IMR-90 (cell line): ENCODE measurements around the gene CHD6. TPM values are rescaled to one million over a fixed set of nuclear protein-coding genes. Genes with fewer than 3 reads are reported as not detected.

Experiments
- ATAC-seq: fragments of 200-7000 bp; cut with Tn5 transposase; 2 replicates; pipeline ENCODE4 v1.9.1; 2020; ENCODE audit warnings: low read depth, mild to moderate bottlenecking, moderate library complexity
- BruUV-seq: library from RNA; stranded (reverse); fragments of 400-500 nt; replicated peaks from 2 replicates; lab custom pipeline; 2021; lab: Mats Ljungman, UMichigan
- CTCF ChIA-PET: fragments of 300-600 bp; formaldehyde crosslinking; extraction: SDS; loops from one replicate; lab custom pipeline; 2021; ENCODE audit warnings: antibody characterized with exemption; lab: Yijun Ruan, JAX
- POLR2A ChIA-PET: fragments of 300-600 bp; sonication (Branson Sonifier 250); formaldehyde crosslinking; loops from one replicate; lab custom pipeline; 2022; ENCODE audit warnings: antibody characterized with exemption; ENCODE audit not compliant: unreplicated experiment; lab: Charles Lee
- DNase-seq: peaks from one replicate; pipeline ENCODE4 v3.0.0; 2013
- H2AFZ ChIP-seq: replicated peaks from 2 replicates; pipeline ENCODE3; 2013; ENCODE audit warnings: low read length, mild to moderate bottlenecking; ENCODE audit not compliant: poor library complexity
- H2AK5ac ChIP-seq: 2 replicates; pipeline ENCODE4 v1.6.1; 2013; ENCODE audit warnings: low read depth, low read length, inconsistent platforms
- H2AK9ac ChIP-seq: replicated peaks from 2 replicates; pipeline ENCODE3; 2013; ENCODE audit warnings: mild to moderate bottlenecking, low read depth, low read length, moderate library complexity; ENCODE audit not compliant: poor library complexity
- H2BK120ac ChIP-seq: 2 replicates; pipeline ENCODE4 v1.6.1; 2013; ENCODE audit warnings: low read depth, low read length, inconsistent platforms
- H2BK15ac ChIP-seq: 3 replicates; pipeline ENCODE4 v1.6.1; 2013; ENCODE audit warnings: low read depth, low read length, inconsistent platforms
- H2BK20ac ChIP-seq: 2 replicates; pipeline ENCODE4 v1.6.1; 2013; ENCODE audit warnings: low read depth, mild to moderate bottlenecking, inconsistent platforms, low read length, moderate library complexity
- H2BK5ac ChIP-seq: 2 replicates; pipeline ENCODE4 v1.6.1; 2013; ENCODE audit warnings: mild to moderate bottlenecking, low read depth, low read length, inconsistent platforms; ENCODE audit not compliant: poor library complexity, severe bottlenecking
- H3K14ac ChIP-seq: replicated peaks from 2 replicates; pipeline ENCODE4 v1.6.1; 2013; ENCODE audit warnings: low read depth, low read length, inconsistent platforms
- H3K18ac ChIP-seq: 2 replicates; pipeline ENCODE4 v1.6.1; 2013; ENCODE audit warnings: low read depth, low read length, control low read depth
- H3K23ac ChIP-seq: 2 replicates; pipeline ENCODE4 v1.6.1; 2013; ENCODE audit warnings: low read depth, low read length, inconsistent platforms
- H3K27ac ChIP-seq: 2 replicates; pipeline ENCODE4 v1.5.1; 2013; ENCODE audit warnings: mild to moderate bottlenecking, control low read depth, low read length; ENCODE audit not compliant: insufficient read depth
- H3K27me3 ChIP-seq: 2 replicates; pipeline ENCODE4 v1.6.1; 2013; ENCODE audit warnings: low read length; ENCODE audit not compliant: control insufficient read depth, insufficient read depth
- H3K36me3 ChIP-seq: 2 replicates; pipeline ENCODE4 v1.6.1; 2013; ENCODE audit warnings: low read length, mixed read lengths; ENCODE audit not compliant: control insufficient read depth, insufficient read depth
- H3K4ac ChIP-seq: 2 replicates; pipeline ENCODE4 v1.6.1; 2013; ENCODE audit warnings: low read depth, low read length, inconsistent platforms
- H3K4me1 ChIP-seq: 2 replicates; pipeline ENCODE4 v1.6.1; 2013; ENCODE audit warnings: low read length, mixed read lengths; ENCODE audit not compliant: control insufficient read depth, insufficient read depth
- H3K4me2 ChIP-seq: 2 replicates; pipeline ENCODE4 v1.6.1; 2013; ENCODE audit warnings: low read depth, mild to moderate bottlenecking, control low read depth, low read length, moderate library complexity
- H3K4me3 ChIP-seq: 2 replicates; pipeline ENCODE4 v1.5.1; 2013; ENCODE audit warnings: low read depth, mild to moderate bottlenecking, control low read depth, low read length, moderate library complexity; ENCODE audit not compliant: insufficient read depth
- H3K56ac ChIP-seq: 2 replicates; pipeline ENCODE4 v1.6.1; 2013; ENCODE audit warnings: low read length, inconsistent platforms; ENCODE audit not compliant: insufficient read depth; ENCODE audit errors: extremely low read depth
- H3K79me1 ChIP-seq, 2 experiments: 2 replicates each; pipeline ENCODE4 v1.6.1; 2013; ENCODE audit warnings: low read length in 2 of 2, inconsistent platforms in 1 of 2, low read depth in 1 of 2
- H3K9ac ChIP-seq: 2 replicates; pipeline ENCODE4 v1.6.1; 2013; ENCODE audit warnings: low read depth, low read length, control low read depth
- H3K9me1 ChIP-seq: 2 replicates; pipeline ENCODE4 v1.6.1; 2013; ENCODE audit warnings: low read length, inconsistent platforms; ENCODE audit not compliant: insufficient read depth
- H3K9me3 ChIP-seq: 2 replicates; pipeline ENCODE4 v1.6.1; 2013; ENCODE audit warnings: low read length; ENCODE audit not compliant: control insufficient read depth, insufficient read depth
- H4K20me1 ChIP-seq: 2 replicates; pipeline ENCODE4 v1.6.1; 2013; ENCODE audit warnings: low read length, inconsistent platforms; ENCODE audit not compliant: insufficient read depth
- H4K5ac ChIP-seq: 2 replicates; pipeline ENCODE4 v1.6.1; 2013; ENCODE audit warnings: mild to moderate bottlenecking, low read depth, low read length, control low read depth
- H4K8ac ChIP-seq, 2 experiments: 2 replicates each; pipeline ENCODE4 v1.6.1; 2013; ENCODE audit warnings: low read depth in 2 of 2, low read length in 2 of 2, control low read depth in 1 of 2, inconsistent platforms in 1 of 2
- H4K91ac ChIP-seq: 2 replicates; pipeline ENCODE4 v1.6.1; 2013; ENCODE audit warnings: low read depth, low read length, inconsistent platforms; ENCODE audit not compliant: insufficient read depth
- CEBPB ChIP-seq: IDR thresholded peaks from 2 replicates; pipeline ENCODE4 v1.6.1; 2012; ENCODE audit warnings: low read depth, low read length, improper control_type of control experiment
- WGBS, 2 experiments: methylation state at CpG; one replicate each; pipeline versions ENCODE4 v1.1.5 to v1.1.7; 2013; ENCODE audit warnings: missing lambda C conversion rate in 2 of 2; ENCODE audit not compliant: insufficient read length in 1 of 2; ENCODE audit errors: extremely low coverage in 2 of 2; 5-methylcytosine and 5-hydroxymethylcytosine counted together
- dilution Hi-C: fragments of 300-500 bp; cut with HindIII; formaldehyde crosslinking; loops from one replicate; pipeline ENCODE4 v1.14.3; 2018; ENCODE audit warnings: low sequenced_read_pairs; ENCODE audit not compliant: unreplicated experiment
- in situ Hi-C: fragments of 300-500 bp; cut with MboI; formaldehyde crosslinking; loops from 3 replicates; pipeline ENCODE4 v1.14.3; 2019; ENCODE audit warnings: low sequenced_read_pairs, inconsistent platforms, mixed read lengths
- intact Hi-C: fragments of 100-400 bp; cut with micrococcal nuclease; formaldehyde crosslinking; loops from 2 replicates; pipeline ENCODE4 v1.10.0; 2022
- polyA plus RNA-seq, 3 experiments: library from polyadenylated mRNA; depleted of rRNA; stranded (reverse); fragments of >200 nt; gene quantifications; 2 replicates each; pipeline ENCODE4 v1.2.3, GENCODE V29; 2012; ENCODE audit warnings: low replicate concordance in 1 of 3
- total RNA-seq: library from RNA; depleted of rRNA; stranded (reverse); fragments of >200 nt; gene quantifications from 2 replicates; pipeline ENCODE4 v1.2.3, GENCODE V29; 2012
- TF ChIP-seq, protein P1 (sequence below): fragments of 150-350 bp; IDR thresholded peaks from 2 replicates; pipeline ENCODE4 v1.6.1; 2016; ENCODE audit warnings: low read depth, mild to moderate bottlenecking, low read length, moderate library complexity, borderline replicate concordance

The CHD6 gene
- total and polyA plus RNA-seq, 2 of the 4 experiments (the other 2 are of a cell fraction) = 8.8 to 26.7 TPM

DNA sequence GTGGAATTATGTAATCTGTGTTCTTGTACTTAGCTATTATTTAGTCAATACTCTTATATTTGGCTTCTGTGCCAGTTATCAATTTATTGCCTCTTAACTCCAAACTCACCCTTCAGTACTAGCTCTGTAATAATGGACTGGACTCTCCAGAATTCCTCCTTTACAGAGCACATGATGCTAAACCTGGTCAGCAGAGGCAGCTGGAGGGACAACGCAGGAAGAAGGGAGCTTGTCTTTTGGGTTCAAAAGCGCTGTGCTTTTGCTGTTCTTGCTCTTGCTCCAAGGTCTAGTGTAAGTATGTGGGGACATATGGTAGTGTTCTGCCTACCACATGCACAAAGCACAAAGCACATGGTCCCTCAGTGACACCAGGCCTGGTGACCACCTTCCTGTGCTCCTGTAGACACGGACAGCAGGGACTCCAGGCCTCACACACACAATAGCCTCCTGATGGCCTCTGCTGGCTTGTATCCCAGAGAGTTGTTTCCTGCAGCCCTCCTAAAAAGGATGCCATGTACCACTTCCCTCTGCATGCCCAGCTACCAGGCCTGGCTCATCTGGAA is 46.1 kb downstream of the CHD6 start:
- Histone ChIP-seq H2AK9ac (no peak overlapping the region), H3K27ac (no peak overlapping the region), H2BK120ac (no peak overlapping the region), H3K4me1 (peaks cover 8% of the 10 kb centered on the region), H3K56ac (no peak overlapping the region), H3K36me3 (peaks cover 2% of the 10 kb centered on the region), H3K9me1 (peaks cover 17% of the 10 kb centered on the region), H2BK20ac (no peak overlapping the region), H4K5ac (no peak overlapping the region), H3K18ac (no peak overlapping the region), H4K91ac (no peak overlapping the region), H2BK5ac (no peak overlapping the region), H4K8ac (no peak overlapping the region), H4K20me1 (peaks cover 65% of the 10 kb centered on the region), H2AFZ (no peak overlapping the region), H3K9me3 (no peaks in the 10 kb centered on the region), H2BK15ac (no peak overlapping the region), H3K4me2 (no peak overlapping the region), H2AK5ac (no peak overlapping the region), H3K27me3 (no peaks in the 10 kb centered on the region), H3K14ac (no peak overlapping the region), H3K4me3 (no peak overlapping the region), H3K79me1 (peaks cover 35 to 74% of the 10 kb centered on the region in 2 experiments), H3K9ac (no peak overlapping the region), H3K23ac (no peak overlapping the region), H3K4ac (no peak overlapping the region)
- in situ Hi-C loops = no loop called here
- POLR2A ChIA-PET = no interaction called here
- no peak for TF ChIP-seq CEBPB
- TF ChIP-seq, protein P1, sequence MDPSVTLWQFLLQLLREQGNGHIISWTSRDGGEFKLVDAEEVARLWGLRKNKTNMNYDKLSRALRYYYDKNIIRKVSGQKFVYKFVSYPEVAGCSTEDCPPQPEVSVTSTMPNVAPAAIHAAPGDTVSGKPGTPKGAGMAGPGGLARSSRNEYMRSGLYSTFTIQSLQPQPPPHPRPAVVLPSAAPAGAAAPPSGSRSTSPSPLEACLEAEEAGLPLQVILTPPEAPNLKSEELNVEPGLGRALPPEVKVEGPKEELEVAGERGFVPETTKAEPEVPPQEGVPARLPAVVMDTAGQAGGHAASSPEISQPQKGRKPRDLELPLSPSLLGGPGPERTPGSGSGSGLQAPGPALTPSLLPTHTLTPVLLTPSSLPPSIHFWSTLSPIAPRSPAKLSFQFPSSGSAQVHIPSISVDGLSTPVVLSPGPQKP = no peak
- intact Hi-C loops = no loop called here
- 60% methylated on average over 1 of the region's 3 CpGs; no CpG with 5 or more reads in 1 of the 2 experiments for WGBS, 2 experiments
- dilution Hi-C loops = no loop called here
- no peak for ATAC-seq
- no TSS peak for BruUV-seq
- DNase-seq = no peak
- CTCF ChIA-PET = interaction anchor here (0.8 to 1.0 kb wide), 2 partner anchors 9 to 11 kb away, joined by 3 read pairs; no protein-coding TSS in a partner anchor
